Esophagus squamous epithelium (tissue), 5 donors: ENCODE data around the gene SLC9A8. TPM values are rescaled to one million over a fixed set of nuclear protein-coding genes. Genes with fewer than 3 reads are reported as not detected.
A peak's percentile ranks its signal among the peaks of the same experiment; 100 is the strongest.

Experiments
- DNase-seq: peaks from one replicate; lab custom pipeline; 2025; lab: John Stamatoyannopoulos, UW
- H3K27ac ChIP-seq, 4 donors: fragments of 200-600 bp; sonication (generic); one replicate each; pipeline ENCODE4 v1.5.1; 2016 to 2019; ENCODE audit warnings: mild to moderate bottlenecking in 1 of 4
- H3K27me3 ChIP-seq, 4 donors: fragments of 200-600 bp; sonication (generic); 1 replicate in 3 of 4; 2 replicates in 1 of 4; pipeline versions ENCODE4 v1.5.1 to v1.6.0; 2017 to 2021; ENCODE audit warnings: antibody characterized with exemption in 1 of 4
- H3K36me3 ChIP-seq, 3 donors: fragments of 200-600 bp; sonication (generic); one replicate each; pipeline ENCODE4 v1.5.1; 2016 to 2019
- H3K4me1 ChIP-seq, 3 donors: fragments of 200-600 bp; sonication (generic); one replicate each; pipeline ENCODE4 v1.5.1; 2017 to 2019
- H3K4me3 ChIP-seq, 4 donors: fragments of 200-600 bp; sonication (generic); 1 replicate in 3 of 4; 2 replicates in 1 of 4; pipeline ENCODE4 v1.5.1; 2016 to 2019; ENCODE audit warnings: mild to moderate bottlenecking in 2 of 4, moderate library complexity in 1 of 4
- H3K9me3 ChIP-seq, 3 donors: fragments of 200-600 bp; sonication (generic); one replicate each; pipeline ENCODE4 v1.5.1; 2016 to 2019
- CTCF ChIP-seq, 6 experiments: fragments of 450-650 bp in 4 of 6; fragments of 200-600 bp in 2 of 6; sonication (generic) in 2 of 6; IDR thresholded peaks; one replicate each; pipeline ENCODE4 v1.5.1; 2016 to 2019; ENCODE audit warnings: antibody characterized with exemption in 6 of 6, mild to moderate bottlenecking in 4 of 6, moderate library complexity in 4 of 6
- POLR2A ChIP-seq, 4 donors: fragments of 450-650 bp; IDR thresholded peaks; one replicate each; pipeline ENCODE4 v1.6.1; 2017; ENCODE audit warnings: antibody characterized with exemption in 4 of 4, mild to moderate bottlenecking in 4 of 4, moderate library complexity in 3 of 4
- WGBS, 2 donors: methylation state at CpG; one replicate each; pipeline ENCODE4 v1.1.5; 2018; 5-methylcytosine and 5-hydroxymethylcytosine counted together
- intact Hi-C: fragments of 100-400 bp; cut with DNase I; formaldehyde crosslinking; loops from one replicate; pipeline ENCODE4 v1.15.0; 2022
- total RNA-seq, 4 donors: library from RNA; depleted of rRNA; stranded (reverse); fragments of >200 nt; gene quantifications; one replicate each; pipeline ENCODE4 v1.1.0, GENCODE V29; 2016
- donor health status: DM: yes; HTN: yes; CAD: no.

Gene SLC9A8
- total RNA-seq, 4 donors from 2014 or later = 11.5 to 14.1 (median 11.9) TPM

GRCh38 chr20:49846206-49846807 is 33.7 kb downstream of the SLC9A8 start:
- TF ChIP-seq CTCF (IDR thresholded peaks at IDR 0.05) (peak in 5 of 6 experiments; percentile 63 to 69 (median 68)), POLR2A (IDR thresholded peaks at IDR 0.05) (no peak)
- peaks cover 12 to 27% (median 15%) of the 10 kb centered on the region in 3 donors for H3K4me1 ChIP-seq
- peaks cover 4 to 63% (median 9%) of the 10 kb centered on the region in 3 donors for H3K36me3 ChIP-seq
- H3K4me3 ChIP-seq = no peak overlapping the region
- H3K27ac ChIP-seq = peak overlapping the region in 1 of 4 donors; percentile 10
- 59 to 68% methylated on average over 6 of the region's 6 CpGs for WGBS, 2 donors
- no peaks in the 10 kb centered on the region for H3K9me3 ChIP-seq
- no peak for DNase-seq
- intact Hi-C loops = loop anchor here (5.0 kb wide), 1 partner anchor 234 kb away; no protein-coding TSS in a partner anchor
- no peaks in the 10 kb centered on the region for H3K27me3 ChIP-seq

GRCh38 chr20:49850463-49851230 is 38.0 kb downstream of the SLC9A8 start:
- intact Hi-C loops = no loop called here
- 37 to 57% methylated on average over 6 to 8 of the region's 8 CpGs for WGBS, 2 donors

GRCh38 chr20:49851231-49851705 is 38.6 kb downstream of the SLC9A8 start:
- Histone ChIP-seq H3K4me1 (peaks cover 16 to 44% (median 18%) of the 10 kb centered on the region in 3 donors), H3K27ac (peak overlapping the region; percentile 10 to 70 (median 55)), H3K4me3 (no peak overlapping the region), H3K9me3 (no peaks in the 10 kb centered on the region), H3K27me3 (no peaks in the 10 kb centered on the region), H3K36me3 (peaks cover 4 to 75% (median 10%) of the 10 kb centered on the region in 3 donors)
- no peak for DNase-seq
- intact Hi-C loops = no loop called here
- TF ChIP-seq CTCF (IDR thresholded peaks at IDR 0.05) (no peak), POLR2A (IDR thresholded peaks at IDR 0.05) (no peak)
- 43 to 55% methylated on average over 2 to 3 of the region's 3 CpGs for WGBS, 2 donors

More at GRCh38 chr20:49850463-49851230, 38.0 kb downstream of the SLC9A8 start:
- peak overlapping the region; percentile 10 to 70 (median 55) for H3K27ac ChIP-seq
- no peaks in the 10 kb centered on the region for H3K27me3 ChIP-seq
- peaks cover 4 to 69% (median 5%) of the 10 kb centered on the region in 3 donors for H3K36me3 ChIP-seq
- H3K9me3 ChIP-seq = no peaks in the 10 kb centered on the region
- TF ChIP-seq CTCF (IDR thresholded peaks at IDR 0.05) (no peak), POLR2A (IDR thresholded peaks at IDR 0.05) (no peak)
- H3K4me1 ChIP-seq = peaks cover 16 to 45% (median 18%) of the 10 kb centered on the region in 3 donors
- no peak for DNase-seq
- H3K4me3 ChIP-seq = no peak overlapping the region

GRCh38 chr20:49851991-49852390 is 39.4 kb downstream of the SLC9A8 start:
- Histone ChIP-seq H3K4me1 (peaks cover 16 to 40% (median 18%) of the 10 kb centered on the region in 3 donors), H3K9me3 (no peaks in the 10 kb centered on the region), H3K36me3 (peaks cover 4 to 83% (median 13%) of the 10 kb centered on the region in 3 donors), H3K27ac (peak overlapping the region in 1 of 4 donors; percentile 70), H3K4me3 (no peak overlapping the region), H3K27me3 (no peaks in the 10 kb centered on the region)
- 77 to 80% methylated on average over 4 to 5 of the region's 7 CpGs for WGBS, 2 donors
- no peak for DNase-seq
- no peak for TF ChIP-seq CTCF (IDR thresholded peaks at IDR 0.05)
- intact Hi-C loops = no loop called here
